Neural crest cell (in vitro differentiated cells): Measurements from ENCODE around the gene CYBA. TPM values are rescaled to one million over a fixed set of nuclear protein-coding genes. Genes with fewer than 3 reads are reported as not detected.

Experiments used
- DNase-seq: peaks from one replicate; pipeline ENCODE4 v3.0.0; 2021; ENCODE audit warnings: low read depth, mixed read lengths, low spot score
- H3K27ac Mint-ChIP-seq: one replicate; pipeline ENCODE4 v1.8.0; 2021; ENCODE audit warnings: mild to moderate bottlenecking, mixed read lengths; ENCODE audit not compliant: unreplicated experiment
- H3K27me3 Mint-ChIP-seq: 2 replicates; pipeline ENCODE4 v1.8.0; 2021; ENCODE audit warnings: low read depth, mild to moderate bottlenecking, mixed read lengths
- H3K36me3 Mint-ChIP-seq: 2 replicates; pipeline ENCODE4 v1.8.0; 2021; ENCODE audit warnings: low read depth, mild to moderate bottlenecking, mixed read lengths
- H3K4me1 Mint-ChIP-seq: 2 replicates; pipeline ENCODE4 v1.8.0; 2021; ENCODE audit warnings: mixed read lengths
- H3K4me3 Mint-ChIP-seq: one replicate; pipeline ENCODE4 v1.8.0; 2021; ENCODE audit warnings: mild to moderate bottlenecking, mixed read lengths
- H3K9me3 Mint-ChIP-seq: 2 replicates; pipeline ENCODE4 v1.8.0; 2021; ENCODE audit warnings: mixed read lengths
- long read RNA-seq: library from polyadenylated mRNA; unstranded; transcript quantifications from one replicate; pipeline ENCODE4 v2.0.0, GENCODE V29; 2020
- total RNA-seq: library from RNA; stranded (reverse); gene quantifications from 2 replicates; pipeline ENCODE4 v1.2.1, GENCODE V29; 2021
- TF ChIP-seq, protein P1 (sequence below): fragments of 200-600 bp; sonication (generic); conservative IDR thresholded peaks from 2 replicates; pipeline ENCODE4 v1.5.0; 2021; ENCODE audit warnings: antibody characterized with exemption, mild to moderate bottlenecking

The CYBA gene
- 22.0 and 22.3 TPM in 2 replicates for total RNA-seq
- long read RNA-seq: 0 reads

DNA sequence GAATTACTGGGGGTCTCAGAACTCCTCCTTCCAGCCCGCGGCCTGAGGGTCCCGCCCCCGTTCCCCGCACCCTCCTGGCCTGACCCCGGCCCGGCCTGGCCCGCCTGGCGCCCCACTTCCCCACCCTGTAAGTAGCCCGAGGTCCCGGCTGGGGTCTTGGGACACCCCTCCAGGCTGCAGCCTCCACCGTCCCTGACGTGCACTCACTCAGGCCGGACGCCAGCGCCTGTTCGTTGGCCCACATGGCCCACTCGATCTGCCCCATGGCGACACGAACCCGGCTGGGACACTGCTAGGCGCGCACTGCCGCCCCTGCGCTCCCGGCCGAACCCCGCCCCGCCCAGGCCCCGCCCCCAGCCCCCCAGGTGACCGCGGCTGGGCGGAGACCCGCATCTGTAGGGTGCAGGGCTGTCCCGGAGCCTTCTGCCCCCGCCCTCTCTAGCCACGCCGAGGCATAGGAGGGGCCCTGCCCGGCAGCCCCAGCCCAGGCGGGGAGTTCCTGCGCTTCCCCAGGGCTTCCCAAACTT is at the start of gene CYBA:
TSS of gene CYBA (minus strand) at position 305 of the 527 bp plus-strand sequence. CDS start at position 265, 40 bp downstream.
- H3K4me3 Mint-ChIP-seq: peak within 1 kb of the TSS; percentile 78
- peaks cover 15% of the 10 kb centered on the region for H3K4me1 Mint-ChIP-seq
- DNase-seq: no peak
- no peaks in the 10 kb centered on the region for H3K9me3 Mint-ChIP-seq
- no peaks in the 10 kb centered on the region for H3K36me3 Mint-ChIP-seq
- TF ChIP-seq, protein P1, sequence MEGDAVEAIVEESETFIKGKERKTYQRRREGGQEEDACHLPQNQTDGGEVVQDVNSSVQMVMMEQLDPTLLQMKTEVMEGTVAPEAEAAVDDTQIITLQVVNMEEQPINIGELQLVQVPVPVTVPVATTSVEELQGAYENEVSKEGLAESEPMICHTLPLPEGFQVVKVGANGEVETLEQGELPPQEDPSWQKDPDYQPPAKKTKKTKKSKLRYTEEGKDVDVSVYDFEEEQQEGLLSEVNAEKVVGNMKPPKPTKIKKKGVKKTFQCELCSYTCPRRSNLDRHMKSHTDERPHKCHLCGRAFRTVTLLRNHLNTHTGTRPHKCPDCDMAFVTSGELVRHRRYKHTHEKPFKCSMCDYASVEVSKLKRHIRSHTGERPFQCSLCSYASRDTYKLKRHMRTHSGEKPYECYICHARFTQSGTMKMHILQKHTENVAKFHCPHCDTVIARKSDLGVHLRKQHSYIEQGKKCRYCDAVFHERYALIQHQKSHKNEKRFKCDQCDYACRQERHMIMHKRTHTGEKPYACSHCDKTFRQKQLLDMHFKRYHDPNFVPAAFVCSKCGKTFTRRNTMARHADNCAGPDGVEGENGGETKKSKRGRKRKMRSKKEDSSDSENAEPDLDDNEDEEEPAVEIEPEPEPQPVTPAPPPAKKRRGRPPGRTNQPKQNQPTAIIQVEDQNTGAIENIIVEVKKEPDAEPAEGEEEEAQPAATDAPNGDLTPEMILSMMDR: no peak
- no peak within 1 kb of the TSS for H3K27ac Mint-ChIP-seq
- H3K27me3 Mint-ChIP-seq: no peaks in the 10 kb centered on the region

DNA sequence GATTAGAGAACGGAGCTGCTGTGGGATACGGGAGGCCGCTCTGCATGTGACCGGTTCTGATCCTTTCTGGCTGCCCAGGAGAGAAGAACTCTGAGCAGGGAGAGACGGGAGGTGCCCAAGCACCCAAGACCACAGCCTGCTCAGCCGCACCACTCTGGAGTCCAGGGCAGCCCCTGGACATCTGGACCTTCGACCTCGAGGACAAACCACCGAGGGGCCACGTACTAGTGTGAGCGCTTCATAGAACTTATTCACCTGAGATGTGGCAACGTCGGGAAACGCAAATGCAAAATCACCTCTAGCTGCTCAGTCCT is 49.4 kb upstream of the CYBA start:
- no peaks in the 10 kb centered on the region for H3K27me3 Mint-ChIP-seq
- TF ChIP-seq, protein P1: no peak
- no peak overlapping the region for H3K4me3 Mint-ChIP-seq
- DNase-seq: no peak
- no peak overlapping the region for H3K27ac Mint-ChIP-seq
- H3K9me3 Mint-ChIP-seq: no peaks in the 10 kb centered on the region
- H3K4me1 Mint-ChIP-seq: peaks cover 8% of the 10 kb centered on the region
- H3K36me3 Mint-ChIP-seq: no peaks in the 10 kb centered on the region

DNA sequence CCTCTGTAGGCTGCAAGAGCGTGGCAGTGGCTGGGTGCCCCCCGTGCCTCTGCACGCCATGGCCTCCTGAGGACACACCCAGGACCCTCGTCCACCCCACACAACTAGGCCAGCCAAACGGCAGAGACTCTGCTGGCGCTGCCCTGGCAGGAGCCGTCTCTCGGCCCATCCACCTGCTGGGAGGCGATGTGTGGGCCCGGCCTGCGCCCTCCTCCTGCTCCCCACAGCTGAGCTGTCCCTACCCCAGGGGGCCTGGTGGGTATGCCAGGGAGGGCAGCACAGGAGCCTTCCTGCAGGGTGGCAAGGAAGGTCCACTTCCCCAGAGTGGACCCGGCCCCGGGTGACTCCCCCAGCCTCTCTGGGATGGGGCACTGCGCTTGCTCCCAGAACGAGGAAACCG is 48.3 kb upstream of the CYBA start:
- DNase-seq: no peak
- Mint-ChIP-seq H3K36me3 (no peaks in the 10 kb centered on the region), H3K27ac (no peak overlapping the region), H3K4me3 (no peak overlapping the region), H3K27me3 (no peaks in the 10 kb centered on the region), H3K4me1 (peaks cover 3% of the 10 kb centered on the region), H3K9me3 (no peaks in the 10 kb centered on the region)
- TF ChIP-seq, protein P1: no peak

DNA sequence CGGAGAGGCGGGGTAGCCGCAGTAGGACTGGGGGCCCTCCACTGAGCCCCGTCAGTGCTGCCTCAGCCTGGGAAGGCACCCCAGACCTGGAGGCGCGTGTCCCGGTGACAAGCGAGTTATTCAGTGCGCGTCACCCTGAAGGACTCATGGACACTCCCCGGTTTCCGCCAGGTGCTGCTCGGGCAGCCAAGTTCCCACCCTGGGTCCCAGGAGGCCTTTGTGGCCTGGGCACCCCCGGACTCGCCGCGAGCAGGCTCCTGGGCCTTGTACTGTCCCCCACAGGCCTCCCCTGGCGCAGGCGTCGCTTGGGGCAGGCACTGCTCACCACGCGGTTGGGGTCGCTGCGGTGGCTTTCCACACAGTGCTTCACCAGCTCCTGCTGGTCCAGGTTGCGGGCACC is 47.8 kb upstream of the CYBA start:
- no peaks in the 10 kb centered on the region for H3K9me3 Mint-ChIP-seq
- no peak overlapping the region for H3K27ac Mint-ChIP-seq
- TF ChIP-seq, protein P1: no peak
- H3K4me3 Mint-ChIP-seq: no peak overlapping the region
- no peak for DNase-seq
- H3K4me1 Mint-ChIP-seq: no peaks in the 10 kb centered on the region
- no peaks in the 10 kb centered on the region for H3K27me3 Mint-ChIP-seq
- no peaks in the 10 kb centered on the region for H3K36me3 Mint-ChIP-seq

DNA sequence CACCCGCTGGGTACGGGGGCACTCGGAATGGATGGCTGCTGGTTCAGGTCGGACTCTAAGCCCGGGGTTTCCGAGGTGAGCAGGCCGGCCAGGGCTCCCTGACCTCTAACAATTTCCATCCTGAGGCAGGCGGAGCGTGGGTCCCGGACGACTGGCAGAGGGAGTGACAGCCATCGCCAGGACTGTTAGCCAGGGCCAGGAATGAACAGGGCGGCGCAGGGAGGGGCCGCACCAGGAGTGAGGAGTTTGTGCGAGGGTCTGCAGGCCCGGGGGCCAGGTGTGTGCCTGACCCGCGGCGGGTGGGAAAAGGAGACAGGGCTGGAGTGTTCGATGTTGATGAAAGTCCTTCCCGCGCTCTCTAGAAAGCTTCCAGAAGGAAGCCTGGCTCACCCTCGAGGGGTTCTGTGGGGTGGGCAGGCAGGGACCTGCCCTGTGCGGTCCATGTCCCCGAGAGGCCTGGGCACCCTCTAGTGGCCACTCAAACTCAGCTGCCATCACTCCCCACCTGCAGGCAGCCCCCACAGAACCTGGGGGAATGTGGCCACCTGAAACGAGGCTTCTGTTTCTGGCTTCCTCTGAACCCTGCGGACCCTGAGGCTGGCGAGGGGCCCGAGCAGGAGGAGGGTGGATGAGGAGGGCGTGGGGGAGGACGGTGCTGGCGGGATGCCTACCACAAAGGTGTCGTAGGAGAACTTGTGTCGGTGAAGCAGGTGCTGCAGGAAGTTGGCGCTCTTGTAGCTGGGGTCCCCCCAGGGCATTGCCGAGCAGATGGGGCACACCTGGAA is 47.2 kb upstream of the CYBA start:
- Mint-ChIP-seq H3K9me3 (no peaks in the 10 kb centered on the region), H3K4me1 (no peaks in the 10 kb centered on the region), H3K4me3 (no peak overlapping the region), H3K36me3 (no peaks in the 10 kb centered on the region), H3K27ac (no peak overlapping the region), H3K27me3 (no peaks in the 10 kb centered on the region)
- DNase-seq: no peak
- TF ChIP-seq, protein P1: peak; percentile 41
